Measurements from ENCODE around the gene TRAF4.
"Not testable (repeated sequence)": the region's sequence is repeated elsewhere in the genome, so short reads cannot be mapped to it uniquely, and the experiment has no call there.

The TRAF4 gene

GRCh38 chr17:28718333-28719020, 25.3 kb upstream of the TRAF4 start:
- WGBS (ENCODE audit: extremely low coverage, insufficient coverage, low lambda C conversion rate) = no CpG with 5 or more reads among the region's 18 CpGs
- no peak overlapping the region for H2BK15ac ChIP-seq (replicated peaks; ENCODE audit: low read depth)
- H3K18ac ChIP-seq (ENCODE audit: low read length) = peak overlapping the region; percentile 77
- H4K5ac ChIP-seq (ENCODE audit: low read length) = no peak overlapping the region
- peak overlapping the region; percentile 46 for H2BK120ac ChIP-seq (ENCODE audit: low read depth, low read length)
- H3K4me1 ChIP-seq (ENCODE audit: control insufficient read depth, low read depth, low read length) = peaks cover 5% of the 10 kb centered on the region
- peak overlapping the region; percentile 97 for H3K27ac ChIP-seq (ENCODE audit: low read depth, low read length)
- peak overlapping the region; percentile 88 for H3K4me2 ChIP-seq (ENCODE audit: low read length)
- DNase-seq = peak; percentile 46
- peak overlapping the region; percentile 64 for H2BK5ac ChIP-seq (ENCODE audit: low read length)
- peak overlapping the region; percentile 36 for H3K4me3 ChIP-seq (ENCODE audit: low read length)
- H4K8ac ChIP-seq (ENCODE audit: low read depth, low read length) = no peak overlapping the region
- peaks cover 22% of the 10 kb centered on the region for H3K36me3 ChIP-seq (ENCODE audit: control insufficient read depth, insufficient read depth, low read length)
- H3K4ac ChIP-seq (ENCODE audit: low read depth, low read length) = peak overlapping the region; percentile 28
- peaks cover 29% of the 10 kb centered on the region for H3K79me1 ChIP-seq (ENCODE audit: low read length)
- peaks cover 51% of the 10 kb centered on the region for H3K79me2 ChIP-seq (ENCODE audit: control insufficient read depth, insufficient read depth, low read length)
- no peaks in the 10 kb centered on the region for H3K27me3 ChIP-seq (ENCODE audit: insufficient read depth, low read length, poor library complexity)
- peak overlapping the region; percentile 97 for H3K56ac ChIP-seq (ENCODE audit: low read length)
- H3K9ac ChIP-seq (ENCODE audit: low read length) = peak overlapping the region; percentile 93
- peak overlapping the region; percentile 99 for H2AK5ac ChIP-seq (ENCODE audit: low read length)
- no peak overlapping the region for H3K23ac ChIP-seq (ENCODE audit: low read length)

- H3K27me3 ChIP-seq (ENCODE audit: insufficient read depth, low read length, poor library complexity) = no peaks in the 10 kb centered on the region
- DNase-seq = no peak
- peaks cover 51% of the 10 kb centered on the region for H3K79me2 ChIP-seq (ENCODE audit: control insufficient read depth, insufficient read depth, low read length)
- peaks cover 5% of the 10 kb centered on the region for H3K4me1 ChIP-seq (ENCODE audit: control insufficient read depth, low read depth, low read length)
- peak overlapping the region; percentile 97 for H3K56ac ChIP-seq (ENCODE audit: low read length)
- peak overlapping the region; percentile 93 for H3K9ac ChIP-seq (ENCODE audit: low read length)
- peak overlapping the region; percentile 64 for H3K4ac ChIP-seq (ENCODE audit: low read depth, low read length)
- H2AK5ac ChIP-seq (ENCODE audit: low read length) = no peak overlapping the region
- no peak overlapping the region for H4K8ac ChIP-seq (ENCODE audit: low read depth, low read length)
- H3K36me3 ChIP-seq (ENCODE audit: control insufficient read depth, insufficient read depth, low read length) = peaks cover 23% of the 10 kb centered on the region
- peak overlapping the region; percentile 56 for H3K18ac ChIP-seq (ENCODE audit: low read length)
- no peak overlapping the region for H2BK120ac ChIP-seq (ENCODE audit: low read depth, low read length)
- H3K4me2 ChIP-seq (ENCODE audit: low read length) = peak overlapping the region; percentile 89
- no peak overlapping the region for H3K23ac ChIP-seq (ENCODE audit: low read length)
- H3K79me1 ChIP-seq (ENCODE audit: low read length) = peaks cover 29% of the 10 kb centered on the region
- H2BK15ac ChIP-seq (replicated peaks; ENCODE audit: low read depth) = no peak overlapping the region
- peak overlapping the region; percentile 88 for H3K27ac ChIP-seq (ENCODE audit: low read depth, low read length)
- no peak overlapping the region for H4K5ac ChIP-seq (ENCODE audit: low read length)
- peak overlapping the region; percentile 64 for H3K4me3 ChIP-seq (ENCODE audit: low read length)
- WGBS (ENCODE audit: extremely low coverage, insufficient coverage, low lambda C conversion rate) = no CpG with 5 or more reads among the region's 18 CpGs
- H2BK5ac ChIP-seq (ENCODE audit: low read length) = peak overlapping the region; percentile 73
These were observed 24.8 kb upstream of the TRAF4 start for GRCh38 chr17:28719021-28719433.

- Histone ChIP-seq H3K79me2 (ENCODE audit: control insufficient read depth, insufficient read depth, low read length) (peaks cover 49% of the 10 kb centered on the region), H2BK15ac (replicated peaks; ENCODE audit: low read depth) (no peak overlapping the region), H3K4me1 (ENCODE audit: control insufficient read depth, low read depth, low read length) (peaks cover 5% of the 10 kb centered on the region), H3K36me3 (ENCODE audit: control insufficient read depth, insufficient read depth, low read length) (peaks cover 15% of the 10 kb centered on the region), H2BK5ac (ENCODE audit: low read length) (peak overlapping the region; percentile 89), H4K8ac (ENCODE audit: low read depth, low read length) (peak overlapping the region; percentile 0), H3K27me3 (ENCODE audit: insufficient read depth, low read length, poor library complexity) (no peaks in the 10 kb centered on the region), H3K4me2 (ENCODE audit: low read length) (peak overlapping the region; percentile 72), H4K5ac (ENCODE audit: low read length) (peak overlapping the region; percentile 81), H3K18ac (ENCODE audit: low read length) (peak overlapping the region; percentile 81), H3K9ac (ENCODE audit: low read length) (peak overlapping the region; percentile 98), H3K56ac (ENCODE audit: low read length) (peak overlapping the region; percentile 98), H3K23ac (ENCODE audit: low read length) (peak overlapping the region; percentile 7), H3K79me1 (ENCODE audit: low read length) (peaks cover 19% of the 10 kb centered on the region), H2AK5ac (ENCODE audit: low read length) (peak overlapping the region; percentile 95), H3K4me3 (ENCODE audit: low read length) (peak overlapping the region; percentile 98), H3K27ac (ENCODE audit: low read depth, low read length) (peak overlapping the region; percentile 68), H2BK120ac (ENCODE audit: low read depth, low read length) (no peak overlapping the region), H3K4ac (ENCODE audit: low read depth, low read length) (peak overlapping the region; percentile 97)
- no CpG with 5 or more reads among the region's 30 CpGs for WGBS (ENCODE audit: extremely low coverage, insufficient coverage, low lambda C conversion rate)
- DNase-seq = peak; percentile 32
These were observed 23.4 kb upstream of the TRAF4 start for GRCh38 chr17:28720247-28720996.

- not testable (repeated sequence) for H3K27ac ChIP-seq (ENCODE audit: low read depth, low read length)
These were observed 22.8 kb upstream of the TRAF4 start for GRCh38 chr17:28720997-28721329.

GRCh38 chr17:28722417-28723158, 21.2 kb upstream of the TRAF4 start:
- no peak overlapping the region for H4K8ac ChIP-seq (ENCODE audit: low read depth, low read length)
- no peak overlapping the region for H3K23ac ChIP-seq (ENCODE audit: low read length)
- H2BK5ac ChIP-seq (ENCODE audit: low read length) = no peak overlapping the region
- no peak overlapping the region for H2AK5ac ChIP-seq (ENCODE audit: low read length)
- no CpG with 5 or more reads among the region's 7 CpGs for WGBS (ENCODE audit: extremely low coverage, insufficient coverage, low lambda C conversion rate)
- H3K9ac ChIP-seq (ENCODE audit: low read length) = peak overlapping the region; percentile 61
- no peak overlapping the region for H3K18ac ChIP-seq (ENCODE audit: low read length)
- no peak overlapping the region for H3K4ac ChIP-seq (ENCODE audit: low read depth, low read length)
- H3K27ac ChIP-seq (ENCODE audit: low read depth, low read length) = no peak overlapping the region
- no peak overlapping the region for H3K4me3 ChIP-seq (ENCODE audit: low read length)
- H3K4me2 ChIP-seq (ENCODE audit: low read length) = peak overlapping the region; percentile 2
- H3K79me1 ChIP-seq (ENCODE audit: low read length) = peaks cover 10% of the 10 kb centered on the region
- peak overlapping the region; percentile 73 for H3K56ac ChIP-seq (ENCODE audit: low read length)
- no peak overlapping the region for H2BK15ac ChIP-seq (replicated peaks; ENCODE audit: low read depth)
- no peak overlapping the region for H2BK120ac ChIP-seq (ENCODE audit: low read depth, low read length)
- H3K27me3 ChIP-seq (ENCODE audit: insufficient read depth, low read length, poor library complexity) = no peaks in the 10 kb centered on the region
- H4K5ac ChIP-seq (ENCODE audit: low read length) = no peak overlapping the region
- DNase-seq = no peak
- peaks cover 2% of the 10 kb centered on the region for H3K4me1 ChIP-seq (ENCODE audit: control insufficient read depth, low read depth, low read length)
- peaks cover 15% of the 10 kb centered on the region for H3K36me3 ChIP-seq (ENCODE audit: control insufficient read depth, insufficient read depth, low read length)
- peaks cover 31% of the 10 kb centered on the region for H3K79me2 ChIP-seq (ENCODE audit: control insufficient read depth, insufficient read depth, low read length)

More at GRCh38 chr17:28720997-28721329, 22.8 kb upstream of the TRAF4 start:
- Histone ChIP-seq H3K4me3 (ENCODE audit: low read length) (peak overlapping the region; percentile 98), H3K36me3 (ENCODE audit: control insufficient read depth, insufficient read depth, low read length) (peaks cover 15% of the 10 kb centered on the region), H3K79me1 (ENCODE audit: low read length) (peaks cover 14% of the 10 kb centered on the region), H3K56ac (ENCODE audit: low read length) (peak overlapping the region; percentile 90), H3K4me2 (ENCODE audit: low read length) (peak overlapping the region; percentile 72), H3K9ac (ENCODE audit: low read length) (peak overlapping the region; percentile 98), H3K79me2 (ENCODE audit: control insufficient read depth, insufficient read depth, low read length) (peaks cover 43% of the 10 kb centered on the region)
- no CpG with 5 or more reads among the region's 19 CpGs for WGBS (ENCODE audit: extremely low coverage, insufficient coverage, low lambda C conversion rate)
- not testable (repeated sequence) for H3K23ac ChIP-seq (ENCODE audit: low read length); DNase-seq; H4K8ac ChIP-seq (ENCODE audit: low read depth, low read length); H2BK15ac ChIP-seq (replicated peaks; ENCODE audit: low read depth); H3K27me3 ChIP-seq (ENCODE audit: insufficient read depth, low read length, poor library complexity); H2BK5ac ChIP-seq (ENCODE audit: low read length); H2AK5ac ChIP-seq (ENCODE audit: low read length); H2BK120ac ChIP-seq (ENCODE audit: low read depth, low read length); H3K4ac ChIP-seq (ENCODE audit: low read depth, low read length); H3K4me1 ChIP-seq (ENCODE audit: control insufficient read depth, low read depth, low read length); H3K18ac ChIP-seq (ENCODE audit: low read length); H4K5ac ChIP-seq (ENCODE audit: low read length)
